Keratinocyte (primary cell): Measurements from ENCODE around the gene LTB4R. TPM values are rescaled to one million over a fixed set of nuclear protein-coding genes. Genes with fewer than 3 reads are reported as not detected.

Experiments used
- DNase-seq: peaks from one replicate; pipeline ENCODE4 v3.0.0-alpha.2; 2011; ENCODE audit warnings: low read depth, missing footprints, low spot score
- FAIRE-seq: peaks from 2 replicates; lab custom pipeline; 2011; peaks lifted over from hg19 to GRCh38; lab: Jason Lieb, UNC
- H2AFZ ChIP-seq: 2 replicates; pipeline ENCODE4 v1.6.0; 2012; ENCODE audit warnings: low read length, control low read depth, inconsistent platforms; ENCODE audit not compliant: control insufficient read depth
- H3K27ac ChIP-seq: 2 replicates; pipeline ENCODE4 v1.5.1; 2011; ENCODE audit warnings: low read length; ENCODE audit not compliant: control insufficient read depth, insufficient read depth
- H3K27me3 ChIP-seq: 3 replicates; pipeline ENCODE4 v1.6.0; 2011; ENCODE audit warnings: low read length; ENCODE audit not compliant: control insufficient read depth, insufficient read depth; ENCODE audit errors: extremely low read depth
- H3K36me3 ChIP-seq, 2 experiments: 2 replicates in 1 of 2; 3 replicates in 1 of 2; pipeline ENCODE4 v1.5.1; 2011; ENCODE audit warnings: low read length in 2 of 2, mild to moderate bottlenecking in 1 of 2; ENCODE audit not compliant: control insufficient read depth in 2 of 2, insufficient read depth in 2 of 2; ENCODE audit errors: extremely low read depth in 1 of 2
- H3K4me1 ChIP-seq: 3 replicates; pipeline ENCODE4 v1.5.1; 2011; ENCODE audit warnings: low read length; ENCODE audit not compliant: control insufficient read depth, insufficient read depth; ENCODE audit errors: extremely low read depth
- H3K4me2 ChIP-seq: 3 replicates; pipeline ENCODE4 v1.6.0; 2011; ENCODE audit warnings: low read depth, low read length; ENCODE audit not compliant: control insufficient read depth, insufficient read depth; ENCODE audit errors: extremely low read depth
- H3K4me3 ChIP-seq, 3 experiments: fragments of 200-600 bp in 1 of 3; sonication (generic) in 1 of 3; 2 replicates in 2 of 3; 3 replicates in 1 of 3; pipeline ENCODE4 v1.5.1; 2011 to 2016; ENCODE audit warnings: low read length in 3 of 3, mild to moderate bottlenecking in 3 of 3, control low read depth in 2 of 3, inconsistent platforms in 1 of 3, low read depth in 1 of 3, mixed read lengths in 1 of 3, mixed run types in 1 of 3, moderate library complexity in 1 of 3; ENCODE audit not compliant: control insufficient read depth in 2 of 3, insufficient read depth in 2 of 3; ENCODE audit errors: extremely low read depth in 1 of 3
- H3K79me2 ChIP-seq: 2 replicates; pipeline ENCODE4 v1.6.0; 2012; ENCODE audit warnings: low read length; ENCODE audit not compliant: control insufficient read depth, insufficient read depth
- H3K9ac ChIP-seq: 3 replicates; pipeline ENCODE4 v1.6.0; 2011; ENCODE audit warnings: low read length; ENCODE audit not compliant: control insufficient read depth, insufficient read depth; ENCODE audit errors: extremely low read depth
- H3K9me1 ChIP-seq: 3 replicates; pipeline ENCODE4 v1.6.0; 2011; ENCODE audit warnings: low read length; ENCODE audit not compliant: control insufficient read depth, insufficient read depth; ENCODE audit errors: extremely low read depth
- H3K9me3 ChIP-seq: 2 replicates; pipeline ENCODE4 v1.5.1; 2012; ENCODE audit warnings: low read depth, low read length; ENCODE audit not compliant: control insufficient read depth
- H4K20me1 ChIP-seq: 3 replicates; pipeline ENCODE4 v1.6.0; 2011; ENCODE audit warnings: low read length; ENCODE audit not compliant: control insufficient read depth, insufficient read depth; ENCODE audit errors: extremely low read depth
- CTCF ChIP-seq, 3 experiments: IDR thresholded peaks in 1 of 3; conservative IDR thresholded peaks in 1 of 3; optimal IDR thresholded peaks in 1 of 3; 2 replicates in 2 of 3; 3 replicates in 1 of 3; pipeline versions ENCODE3 to v1.5.1; 2011; ENCODE audit warnings: low read length in 3 of 3, mild to moderate bottlenecking in 3 of 3, moderate library complexity in 2 of 3, control low read depth in 1 of 3, inconsistent platforms in 1 of 3; ENCODE audit not compliant: insufficient read depth in 2 of 3; ENCODE audit errors: extremely low read depth in 1 of 3
- EZH2 ChIP-seq: IDR thresholded peaks from one replicate; pipeline ENCODE4 v1.6.1; 2012; ENCODE audit warnings: inconsistent platforms, mild to moderate bottlenecking, low read length, moderate library complexity
- dilution Hi-C: fragments of 300-500 bp; cut with MboI; formaldehyde crosslinking; loops from one replicate; pipeline ENCODE4 v1.7.0; 2020; ENCODE audit warnings: low sequenced_read_pairs; ENCODE audit not compliant: extremely low pct_ligation_motif_present
- polyA plus RNA-seq, 5 experiments: library from polyadenylated mRNA; depleted of rRNA in 3 of 5; stranded (reverse) in 3 of 5; stranded (forward) in 1 of 5; unstranded in 1 of 5; fragments of >200 nt; gene quantifications; 1 replicate in 1 of 5; 2 replicates in 3 of 5; 3 replicates in 1 of 5; pipeline versions ENCODE4 v1.2.1 to v1.2.3, GENCODE V29; 2011 to 2012; ENCODE audit warnings: missing spikeins in 2 of 5, low read depth in 1 of 5, low replicate concordance in 1 of 5

Gene LTB4R
- polyA plus RNA-seq, 1 donor (not counting 4 experiments of a cell fraction or from before 2014, with no cell fraction given) = 14.6 TPM

DNA sequence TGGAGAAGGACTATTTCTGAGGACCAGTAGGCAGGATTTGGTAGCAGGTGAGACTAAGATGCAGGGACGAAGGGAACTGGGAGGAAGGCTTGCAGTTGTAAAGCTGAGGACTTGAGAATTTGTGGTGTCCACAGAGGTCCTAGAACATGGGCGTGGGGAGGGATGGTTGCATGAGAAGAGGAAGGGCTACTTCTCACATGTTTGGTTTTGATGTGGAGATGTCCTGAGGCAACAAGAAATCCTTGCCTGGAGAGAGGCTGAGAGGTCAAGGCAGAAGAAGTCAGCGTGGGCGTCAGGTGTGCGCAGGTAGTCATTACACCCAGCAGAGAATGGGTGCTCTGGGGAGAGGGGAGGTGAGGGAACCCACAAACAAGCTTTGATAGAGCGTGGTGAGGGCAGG lies 34.2 kb upstream of the LTB4R start:
- no peak overlapping the region for H3K4me3 ChIP-seq
- H3K36me3 ChIP-seq = no peaks in the 10 kb centered on the region
- H3K9me3 ChIP-seq = no peaks in the 10 kb centered on the region
- no peaks in the 10 kb centered on the region for H3K79me2 ChIP-seq
- H3K4me1 ChIP-seq = peaks cover 43% of the 10 kb centered on the region
- H3K9me1 ChIP-seq = no peaks in the 10 kb centered on the region
- no peak overlapping the region for H3K9ac ChIP-seq
- TF ChIP-seq EZH2 (no peak), CTCF (optimal IDR thresholded peaks at IDR 0.05 in 1 of 3, IDR thresholded peaks at IDR 0.05 in 1 of 3, conservative IDR thresholded peaks at IDR 0.05 in 1 of 3; ENCODE audit: extremely low read depth in 1 of 3, insufficient read depth in 2 of 3, low read length in 3 of 3) (no peak)
- FAIRE-seq (no peak), DNase-seq (no peak)
- H2AFZ ChIP-seq = no peak overlapping the region
- no peaks in the 10 kb centered on the region for H4K20me1 ChIP-seq
- no peak overlapping the region for H3K4me2 ChIP-seq
- no peaks in the 10 kb centered on the region for H3K27me3 ChIP-seq
- dilution Hi-C loops = no loop called here
- H3K27ac ChIP-seq = no peak overlapping the region

DNA sequence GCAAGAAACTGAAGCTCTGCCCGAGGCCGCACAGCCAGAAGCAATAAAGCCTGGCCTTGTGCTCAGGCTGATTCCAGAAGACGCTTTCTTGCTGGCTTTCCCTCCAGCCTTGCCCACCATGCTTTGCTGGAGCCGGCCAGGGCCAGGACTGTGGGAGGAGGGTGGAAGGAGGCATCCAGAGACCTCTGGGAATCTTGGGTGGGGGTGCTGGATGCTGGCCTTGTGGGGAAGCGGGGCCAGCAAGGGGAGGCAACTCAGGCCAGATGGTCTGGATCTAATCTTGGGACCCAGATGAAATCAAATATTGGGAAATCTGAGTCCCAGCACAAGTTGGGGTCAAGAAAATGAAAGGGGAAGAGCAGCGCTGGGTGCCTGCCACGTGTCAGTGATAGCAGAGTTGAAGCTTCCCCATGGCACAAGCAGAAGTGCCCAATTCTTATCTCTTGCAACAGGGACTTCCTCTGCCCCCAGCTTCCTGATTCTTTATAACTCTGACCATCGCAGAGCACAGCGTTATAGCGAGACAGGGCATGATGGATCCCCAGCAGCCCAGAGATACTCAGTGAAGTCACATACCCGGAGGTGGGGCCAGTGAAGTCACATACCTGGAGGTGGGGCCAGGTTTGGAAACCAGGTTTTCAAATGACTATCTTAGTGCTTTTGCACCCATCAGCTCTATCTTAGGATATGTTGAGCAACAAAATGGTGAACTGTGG lies 33.5 kb upstream of the LTB4R start:
- Histone ChIP-seq H4K20me1 (no peaks in the 10 kb centered on the region), H3K27ac (no peak overlapping the region), H3K4me2 (no peak overlapping the region), H3K4me3 (no peak overlapping the region), H3K79me2 (no peaks in the 10 kb centered on the region), H3K36me3 (no peaks in the 10 kb centered on the region), H3K27me3 (no peaks in the 10 kb centered on the region), H3K9me3 (no peaks in the 10 kb centered on the region), H3K4me1 (peaks cover 36% of the 10 kb centered on the region), H2AFZ (no peak overlapping the region), H3K9ac (no peak overlapping the region), H3K9me1 (no peaks in the 10 kb centered on the region)
- TF ChIP-seq CTCF (optimal IDR thresholded peaks at IDR 0.05 in 1 of 3, IDR thresholded peaks at IDR 0.05 in 1 of 3, conservative IDR thresholded peaks at IDR 0.05 in 1 of 3; ENCODE audit: extremely low read depth in 1 of 3, insufficient read depth in 2 of 3, low read length in 3 of 3) = no peak
- no peak for TF ChIP-seq EZH2
- DNase-seq = no peak
- dilution Hi-C loops = no loop called here
- FAIRE-seq = no peak
